HG02852 (cell line): Measurements from ENCODE around the gene YBX2.
"Not testable (repeated sequence)": the region's sequence is repeated elsewhere in the genome, so short reads cannot be mapped to it uniquely, and the experiment has no call there.

Source experiments
- ATAC-seq: cut with Tn5 transposase; IDR thresholded peaks from one replicate; pipeline ENCODE4 v1.9.1; 2021; ENCODE audit warnings: mild to moderate bottlenecking, moderate library complexity; ENCODE audit not compliant: unreplicated experiment

Gene YBX2

GRCh38 chr17:7249214-7249613 is 45.2 kb downstream of the YBX2 start:
- ATAC-seq: no peak

- ATAC-seq: no peak
Measured at GRCh38 chr17:7248796-7249195, 45.6 kb downstream of the YBX2 start.

GRCh38 chr17:7246779-7247178 is 47.7 kb downstream of the YBX2 start:
- no peak for ATAC-seq

GRCh38 chr17:7243838-7244237 is 50.6 kb downstream of the YBX2 start:
- ATAC-seq: not testable (repeated sequence)

GRCh38 chr17:7243453-7243729 is 51.0 kb downstream of the YBX2 start:
- ATAC-seq: no peak

- peak; percentile 44 for ATAC-seq
Measured at GRCh38 chr17:7242717-7243452, 51.6 kb downstream of the YBX2 start.

GRCh38 chr17:7241783-7242716 is 52.4 kb downstream of the YBX2 start, which contains the start of gene GABARAP:
TSS of gene GABARAP (minus strand) at chr17:7242449. CDS start at chr17:7242330, 119 bp downstream.
- peak; percentile 27 for ATAC-seq

- no peak for ATAC-seq
Measured at GRCh38 chr17:7241090-7241733, 53.2 kb downstream of the YBX2 start.

GRCh38 chr17:7240375-7240774 is 54.1 kb downstream of the YBX2 start:
- no peak for ATAC-seq

- ATAC-seq: peak; percentile 48
Measured at GRCh38 chr17:7239091-7240027, 55.1 kb downstream of the YBX2 start, which contains the start of gene PHF23. TSS of gene PHF23 (minus strand) at chr17:7239457. CDS start at chr17:7239279, 178 bp downstream.

GRCh38 chr17:7238420-7239090 is 55.9 kb downstream of the YBX2 start:
- ATAC-seq: no peak
